Activated CD8-positive, alpha-beta T cell treated with anti-CD3 and anti-CD28 coated beads, Interleukin-2, amount 10 ng/mL, durations not matched to agents 7 days and 5 days (primary cell): Measurements from ENCODE around the gene NTSR1. TPM values are rescaled to one million over a fixed set of nuclear protein-coding genes. Genes with fewer than 3 reads are reported as not detected.

Source experiments
- ATAC-seq: fragments of 150-1000 bp; cut with Tn5 transposase; one replicate; pipeline ENCODE4 v1.10.0; 2021; ENCODE audit warnings: moderate library complexity
- CTCF ChIA-PET: fragments of 350-600 bp; sonication (Branson Sonifier 250); formaldehyde crosslinking; loops from one replicate; lab custom pipeline; 2021; ENCODE audit warnings: antibody characterized with exemption; lab: Charles Lee
- POLR2A ChIA-PET: fragments of 350-600 bp; sonication (Branson Sonifier 250); formaldehyde crosslinking; loops from one replicate; lab custom pipeline; 2021; ENCODE audit warnings: antibody characterized with exemption; lab: Charles Lee
- DNase-seq: peaks from one replicate; pipeline ENCODE4 v3.0.0-alpha.2; 2020
- H3K27ac Mint-ChIP-seq: one replicate; pipeline ENCODE4 v1.8.0; 2021; ENCODE audit warnings: mild to moderate bottlenecking, mixed read lengths
- H3K27me3 Mint-ChIP-seq: one replicate; pipeline ENCODE4 v1.8.0; 2021; ENCODE audit warnings: low read depth, mixed read lengths
- H3K36me3 Mint-ChIP-seq: one replicate; pipeline ENCODE4 v1.8.0; 2021; ENCODE audit warnings: low read depth, mixed read lengths
- H3K4me1 Mint-ChIP-seq: one replicate; pipeline ENCODE4 v1.8.0; 2021; ENCODE audit warnings: low read depth, mixed read lengths
- H3K4me3 Mint-ChIP-seq: one replicate; pipeline ENCODE4 v1.8.0; 2021; ENCODE audit warnings: mild to moderate bottlenecking, mixed read lengths
- H3K9me3 Mint-ChIP-seq: one replicate; pipeline ENCODE4 v1.8.0; 2022; ENCODE audit warnings: mixed read lengths; ENCODE audit not compliant: insufficient read depth
- total RNA-seq, 2 experiments: library from RNA; stranded (reverse); gene quantifications; one replicate each; pipeline ENCODE4 v1.2.3, GENCODE V29; 2021

NTSR1 gene
- total RNA-seq, 2 experiments from 2014 or later = 0.13 to 0.21 TPM

GRCh38 chr20:62688083-62688482 lies 20.6 kb upstream of the NTSR1 start:
- Mint-ChIP-seq H3K36me3 (no peaks in the 10 kb centered on the region), H3K4me3 (no peak overlapping the region), H3K27ac (no peak overlapping the region), H3K27me3 (peaks cover 10% of the 10 kb centered on the region), H3K9me3 (no peaks in the 10 kb centered on the region), H3K4me1 (peaks cover 11% of the 10 kb centered on the region)
- POLR2A ChIA-PET = interaction anchor here (1.1 kb wide), 1 partner anchor 9 kb away, joined by 7 read pairs; no protein-coding TSS in a partner anchor
- DNase-seq = no peak
- no peak for ATAC-seq
- CTCF ChIA-PET = interaction anchor here (1.2 to 1.3 kb wide), 3 partner anchors 71 to 120 kb away, joined by 3 to 4 read pairs (median 3); no protein-coding TSS in a partner anchor

GRCh38 chr20:62688855-62689460 lies 19.7 kb upstream of the NTSR1 start:
- Mint-ChIP-seq H3K4me1 (peaks cover 11% of the 10 kb centered on the region), H3K9me3 (no peaks in the 10 kb centered on the region), H3K4me3 (no peak overlapping the region), H3K36me3 (no peaks in the 10 kb centered on the region), H3K27ac (no peak overlapping the region), H3K27me3 (peaks cover 10% of the 10 kb centered on the region)
- ChIA-PET POLR2A (interaction anchor here (1.1 kb wide), 1 partner anchor 10 kb away, joined by 7 read pairs; no protein-coding TSS in a partner anchor), CTCF (interaction anchor here (0.7 to 1.3 kb wide), 4 partner anchors 72 to 120 kb away, joined by 3 to 4 read pairs (median 3); no protein-coding TSS in a partner anchor)
- ATAC-seq (no peak), DNase-seq (no peak)

GRCh38 chr20:62689861-62690260 lies 18.8 kb upstream of the NTSR1 start:
- H3K27me3 Mint-ChIP-seq = peaks cover 10% of the 10 kb centered on the region
- no peak overlapping the region for H3K4me3 Mint-ChIP-seq
- ChIA-PET CTCF (no interaction called here), POLR2A (no interaction called here)
- no peaks in the 10 kb centered on the region for H3K36me3 Mint-ChIP-seq
- DNase-seq (no peak), ATAC-seq (no peak)
- H3K4me1 Mint-ChIP-seq = peaks cover 11% of the 10 kb centered on the region
- H3K27ac Mint-ChIP-seq = no peak overlapping the region
- H3K9me3 Mint-ChIP-seq = no peaks in the 10 kb centered on the region

- CTCF ChIA-PET = no interaction called here
- Mint-ChIP-seq H3K36me3 (no peaks in the 10 kb centered on the region), H3K4me1 (peaks cover 11% of the 10 kb centered on the region), H3K4me3 (no peak overlapping the region), H3K27me3 (peaks cover 8% of the 10 kb centered on the region), H3K27ac (no peak overlapping the region), H3K9me3 (no peaks in the 10 kb centered on the region)
- POLR2A ChIA-PET = no interaction called here
- ATAC-seq (no peak), DNase-seq (no peak)
These were observed 18.3 kb upstream of the NTSR1 start for GRCh38 chr20:62690261-62690820.

DNA sequence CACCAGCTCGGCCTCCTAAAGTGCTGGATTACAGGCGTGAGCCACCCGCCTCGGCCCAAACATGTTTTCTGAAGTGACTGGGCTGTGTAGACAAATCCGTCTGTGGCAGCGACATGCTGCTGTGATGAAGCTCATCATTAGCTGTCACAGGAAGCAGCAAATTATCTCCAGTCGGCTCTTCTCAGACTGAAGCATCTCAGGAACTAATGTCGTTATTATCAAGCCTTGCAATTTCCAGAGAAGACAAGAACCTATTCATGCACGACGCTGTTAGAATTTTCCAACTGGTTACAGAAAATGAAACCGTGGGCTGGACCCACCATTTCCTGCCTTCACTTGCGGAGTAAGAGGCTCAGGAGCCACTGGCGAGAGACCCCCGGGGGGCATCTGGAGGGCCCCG lies 17.1 kb upstream of the NTSR1 start:
- DNase-seq (no peak), ATAC-seq (no peak)
- H3K4me1 Mint-ChIP-seq = peaks cover 8% of the 10 kb centered on the region
- CTCF ChIA-PET = no interaction called here
- H3K27ac Mint-ChIP-seq = no peak overlapping the region
- POLR2A ChIA-PET = interaction anchor here (0.6 kb wide), 1 partner anchor 19 kb away, joined by 4 read pairs; no protein-coding TSS in a partner anchor
- no peaks in the 10 kb centered on the region for H3K36me3 Mint-ChIP-seq
- peaks cover 3% of the 10 kb centered on the region for H3K27me3 Mint-ChIP-seq
- H3K9me3 Mint-ChIP-seq = no peaks in the 10 kb centered on the region
- H3K4me3 Mint-ChIP-seq = no peak overlapping the region

GRCh38 chr20:62692176-62692575 lies 16.5 kb upstream of the NTSR1 start:
- Mint-ChIP-seq H3K36me3 (no peaks in the 10 kb centered on the region), H3K27ac (no peak overlapping the region), H3K27me3 (peaks cover 3% of the 10 kb centered on the region), H3K9me3 (no peaks in the 10 kb centered on the region), H3K4me1 (peaks cover 5% of the 10 kb centered on the region), H3K4me3 (no peak overlapping the region)
- DNase-seq (no peak), ATAC-seq (no peak)
- POLR2A ChIA-PET = no interaction called here
- CTCF ChIA-PET = no interaction called here

DNA sequence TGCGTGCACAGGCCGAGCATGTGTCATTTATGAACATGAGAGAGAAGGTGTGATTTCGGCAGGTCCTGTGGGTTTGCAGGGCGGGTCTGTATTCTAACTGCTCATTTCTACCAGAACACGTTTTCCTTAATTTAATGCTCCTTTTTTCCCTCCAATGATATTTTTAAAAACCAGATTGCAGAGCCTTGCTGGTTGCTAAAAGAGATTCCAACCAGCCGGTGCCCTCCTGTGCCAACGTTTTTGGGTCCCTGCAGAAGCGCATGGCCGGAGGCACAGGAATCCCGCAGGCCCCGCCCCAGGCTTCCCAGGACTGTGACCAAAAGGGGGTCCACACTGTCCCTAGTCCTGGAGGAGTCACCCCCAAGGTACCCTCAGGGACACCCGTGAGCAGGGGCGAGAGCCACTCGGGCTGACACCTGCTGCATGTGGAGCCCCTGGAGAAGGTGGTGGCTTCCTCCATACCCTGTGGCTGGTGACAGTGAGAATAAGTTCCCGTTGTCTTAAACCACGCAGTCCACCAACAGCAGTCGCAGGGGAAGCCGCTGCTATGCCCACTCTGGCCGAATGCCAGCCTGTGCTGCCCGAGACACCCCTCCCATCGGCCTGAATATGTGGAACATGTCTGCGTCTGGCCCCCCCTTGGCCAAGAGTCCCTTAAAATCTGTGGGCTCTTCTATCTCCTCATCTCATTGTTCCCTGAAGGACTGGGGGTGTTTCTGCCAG lies 15.7 kb upstream of the NTSR1 start:
- Mint-ChIP-seq H3K9me3 (no peaks in the 10 kb centered on the region), H3K27ac (no peak overlapping the region), H3K4me1 (peaks cover 5% of the 10 kb centered on the region), H3K27me3 (peaks cover 3% of the 10 kb centered on the region), H3K36me3 (no peaks in the 10 kb centered on the region), H3K4me3 (no peak overlapping the region)
- DNase-seq (no peak), ATAC-seq (no peak)
- ChIA-PET CTCF (interaction anchor here (1.7 kb wide), 1 partner anchor 99 kb away, joined by 9 read pairs; no protein-coding TSS in a partner anchor), POLR2A (no interaction called here)

DNA sequence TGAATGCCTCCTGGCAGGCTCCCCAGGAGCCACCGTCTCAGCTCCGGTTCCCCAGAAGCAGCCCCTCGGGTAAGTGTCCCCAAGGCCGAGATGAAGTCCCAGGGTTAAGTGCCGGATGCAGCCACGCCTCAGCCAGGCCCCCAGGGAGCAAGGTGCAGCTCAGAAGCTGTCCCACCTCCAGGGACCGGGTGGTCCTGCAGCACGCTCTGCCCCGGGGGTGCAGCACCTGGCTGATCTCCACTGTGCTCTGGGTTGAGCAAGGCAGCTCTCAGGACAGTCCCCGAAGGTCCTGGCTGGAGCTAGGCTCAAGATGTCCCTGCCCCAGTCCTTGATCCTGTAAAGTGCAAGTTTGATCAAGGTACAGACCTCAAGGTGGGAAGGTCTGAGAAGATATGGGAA lies 15.1 kb upstream of the NTSR1 start:
- no peaks in the 10 kb centered on the region for H3K36me3 Mint-ChIP-seq
- CTCF ChIA-PET = interaction anchor here (1.2 to 1.7 kb wide), 2 partner anchors 10 to 98 kb away, joined by 3 to 9 read pairs; no protein-coding TSS in a partner anchor

DNA sequence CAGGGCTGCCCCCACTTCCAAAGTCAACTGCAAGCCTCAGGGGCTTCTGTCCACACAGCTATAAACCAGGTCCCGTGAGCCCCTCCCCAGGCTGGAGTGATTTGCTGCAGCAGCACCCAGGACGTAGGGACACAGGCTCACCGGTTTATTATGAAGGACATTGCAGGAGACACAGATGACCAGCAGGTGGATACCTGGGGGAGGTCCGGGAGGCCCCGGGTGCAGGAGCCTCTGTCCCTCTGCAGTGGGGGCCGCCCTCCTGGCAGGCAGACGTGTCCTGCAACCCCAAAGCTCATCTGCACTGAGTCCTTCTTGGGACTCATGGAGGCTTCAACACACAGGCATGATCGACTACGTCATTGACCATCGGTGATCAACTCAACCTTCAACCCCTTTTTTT lies 14.5 kb upstream of the NTSR1 start:
- Mint-ChIP-seq H3K4me3 (no peak overlapping the region), H3K27ac (no peak overlapping the region), H3K27me3 (peaks cover 3% of the 10 kb centered on the region), H3K4me1 (peaks cover 5% of the 10 kb centered on the region), H3K36me3 (no peaks in the 10 kb centered on the region), H3K9me3 (no peaks in the 10 kb centered on the region)
- ChIA-PET POLR2A (no interaction called here), CTCF (interaction anchor here (0.9 to 1.7 kb wide), 3 partner anchors 8 to 97 kb away, joined by 3 to 9 read pairs (median 4); no protein-coding TSS in a partner anchor)
- ATAC-seq (no peak), DNase-seq (no peak)

More for the DNA sequence above, 15.1 kb upstream of the NTSR1 start:
- no peak for ATAC-seq
- peaks cover 3% of the 10 kb centered on the region for H3K27me3 Mint-ChIP-seq
- no peak for DNase-seq
- H3K27ac Mint-ChIP-seq = no peak overlapping the region
- no peak overlapping the region for H3K4me3 Mint-ChIP-seq
- H3K4me1 Mint-ChIP-seq = peaks cover 5% of the 10 kb centered on the region
- POLR2A ChIA-PET = no interaction called here
- no peaks in the 10 kb centered on the region for H3K9me3 Mint-ChIP-seq

GRCh38 chr20:62694868-62695267 lies 13.8 kb upstream of the NTSR1 start:
- ChIA-PET CTCF (interaction anchor here (0.6 to 1.7 kb wide), 4 partner anchors 8 to 99 kb away, joined by 3 to 9 read pairs (median 4); no protein-coding TSS in a partner anchor), POLR2A (no interaction called here)
- peaks cover 3% of the 10 kb centered on the region for H3K27me3 Mint-ChIP-seq
- no peak overlapping the region for H3K27ac Mint-ChIP-seq
- H3K4me3 Mint-ChIP-seq = no peak overlapping the region
- DNase-seq (no peak), ATAC-seq (no peak)
- H3K9me3 Mint-ChIP-seq = no peaks in the 10 kb centered on the region
- H3K36me3 Mint-ChIP-seq = no peaks in the 10 kb centered on the region
- H3K4me1 Mint-ChIP-seq = peaks cover 5% of the 10 kb centered on the region

DNA sequence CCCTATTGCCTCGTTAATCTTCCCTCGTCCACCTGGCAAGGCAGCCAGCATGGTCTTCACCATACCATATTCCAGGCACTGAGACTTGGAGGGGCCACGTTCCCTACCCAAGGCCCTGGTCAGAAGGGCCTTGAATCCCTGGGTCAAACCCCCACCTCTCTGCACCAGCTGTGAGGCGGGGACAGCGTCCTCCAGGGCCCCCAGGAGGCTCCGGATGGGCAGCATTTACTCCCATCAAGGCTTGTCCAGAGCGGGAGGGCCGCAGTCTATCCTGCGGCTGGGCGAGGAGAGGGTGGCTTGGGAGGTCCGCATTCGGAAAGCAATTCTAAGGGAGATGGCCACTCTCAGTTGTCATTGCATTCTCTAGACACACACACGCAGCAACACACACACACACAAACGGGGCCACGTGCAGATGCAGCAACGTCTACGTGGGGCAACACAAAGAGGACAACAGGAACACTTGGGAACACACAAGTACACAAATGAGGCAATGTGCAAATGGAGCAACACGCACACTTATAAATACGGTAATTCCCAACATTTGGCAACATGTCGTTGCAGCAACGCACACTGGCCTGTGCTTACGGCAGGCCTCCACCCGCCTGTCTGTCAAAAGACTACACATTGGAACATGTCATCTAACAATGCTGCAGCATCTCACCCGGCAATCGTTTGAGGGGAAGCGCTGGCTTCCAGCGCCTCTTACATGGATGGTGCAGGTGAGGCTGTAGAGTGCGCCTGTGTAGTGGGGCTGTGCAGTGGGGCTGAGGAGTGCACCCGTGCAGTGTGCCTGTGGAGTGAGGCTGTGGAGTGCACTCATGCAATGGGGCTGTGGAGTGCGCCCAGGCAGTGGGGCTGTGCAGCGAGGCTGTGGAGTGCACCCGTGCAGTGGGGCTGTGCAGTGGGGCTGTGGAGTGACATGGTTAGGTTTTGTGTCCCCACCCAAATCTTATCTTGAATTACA lies 12.9 kb upstream of the NTSR1 start:
- Mint-ChIP-seq H3K27ac (no peak overlapping the region), H3K4me3 (no peak overlapping the region), H3K4me1 (peaks cover 5% of the 10 kb centered on the region), H3K36me3 (no peaks in the 10 kb centered on the region), H3K9me3 (no peaks in the 10 kb centered on the region), H3K27me3 (peaks cover 4% of the 10 kb centered on the region)
- CTCF ChIA-PET = interaction anchor here (0.6 kb wide), 1 partner anchor 98 kb away, joined by 3 read pairs; no protein-coding TSS in a partner anchor
- POLR2A ChIA-PET = no interaction called here
- ATAC-seq (no peak), DNase-seq (no peak)
